Measurements from ENCODE around the gene SLC5A5.
"Not testable (repeated sequence)": the region's sequence is repeated elsewhere in the genome, so short reads cannot be mapped to it uniquely, and the experiment has no call there.

The SLC5A5 gene

DNA sequence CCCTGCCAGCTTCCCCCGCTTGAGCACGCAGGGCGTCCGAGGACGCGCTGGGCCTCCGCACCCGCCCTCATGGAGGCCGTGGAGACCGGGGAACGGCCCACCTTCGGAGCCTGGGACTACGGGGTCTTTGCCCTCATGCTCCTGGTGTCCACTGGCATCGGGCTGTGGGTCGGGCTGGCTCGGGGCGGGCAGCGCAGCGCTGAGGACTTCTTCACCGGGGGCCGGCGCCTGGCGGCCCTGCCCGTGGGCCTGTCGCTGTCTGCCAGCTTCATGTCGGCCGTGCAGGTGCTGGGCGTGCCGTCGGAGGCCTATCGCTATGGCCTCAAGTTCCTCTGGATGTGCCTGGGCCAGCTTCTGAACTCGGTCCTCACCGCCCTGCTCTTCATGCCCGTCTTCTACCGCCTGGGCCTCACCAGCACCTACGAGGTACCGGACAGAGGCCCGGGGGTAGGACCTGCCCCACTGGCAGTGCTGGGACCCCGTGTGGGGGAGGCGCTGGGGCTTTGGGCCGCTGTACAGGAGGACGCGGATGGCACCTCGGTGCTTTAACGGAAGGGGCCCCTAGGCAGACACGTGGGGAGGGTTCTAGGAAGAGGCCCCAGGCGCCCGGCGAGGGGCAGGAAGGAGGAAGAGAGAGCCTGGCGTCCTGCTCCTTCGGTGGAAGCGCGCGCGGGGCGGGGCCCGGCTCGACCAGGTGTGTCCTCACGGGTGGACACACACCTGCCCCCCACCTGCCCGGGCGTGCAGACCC is 681 bp downstream of the SLC5A5 start:
- DNase-seq: no peak

DNA sequence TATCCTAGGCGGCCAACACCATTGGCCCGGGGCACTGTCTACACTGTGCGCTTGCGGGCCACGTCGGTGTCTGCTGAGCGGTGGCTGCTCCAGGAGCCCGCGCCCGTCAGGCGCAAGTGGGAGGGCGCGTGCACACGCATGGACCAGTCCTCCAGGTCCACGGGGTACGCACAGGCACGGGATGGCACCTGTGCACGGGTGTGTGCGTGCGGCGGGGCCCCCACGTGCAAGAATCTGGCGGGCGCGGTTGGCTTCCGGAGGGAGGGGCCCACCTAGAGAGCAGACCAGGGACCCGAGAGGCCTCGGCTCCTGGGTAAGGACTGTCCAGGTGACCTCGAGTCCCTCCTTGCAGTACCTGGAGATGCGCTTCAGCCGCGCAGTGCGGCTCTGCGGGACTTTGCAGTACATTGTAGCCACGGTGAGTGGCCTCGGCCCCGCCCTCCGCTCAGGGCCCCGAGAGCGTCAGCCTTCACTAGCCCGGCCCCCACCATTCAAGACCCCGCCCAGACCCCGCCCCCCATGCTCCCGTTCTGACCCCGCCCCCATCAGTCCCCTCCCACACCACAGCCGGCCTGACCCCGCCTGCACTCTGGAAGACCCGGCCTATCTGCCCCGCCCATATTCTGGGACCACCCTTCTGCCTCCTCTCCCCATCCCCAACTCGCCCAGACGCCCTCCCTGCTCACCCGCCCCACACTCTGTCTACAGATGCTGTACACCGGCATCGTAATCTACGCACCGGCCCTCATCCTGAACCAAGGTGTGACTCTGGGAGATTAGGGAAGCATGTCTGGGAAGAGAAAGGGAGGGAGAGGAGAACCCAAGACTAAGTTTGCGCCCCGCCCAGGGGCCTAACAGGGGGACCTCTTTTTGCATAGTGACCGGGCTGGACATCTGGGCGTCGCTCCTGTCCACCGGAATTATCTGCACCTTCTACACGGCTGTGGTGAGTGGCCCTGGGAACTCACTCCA is 2.3 kb downstream of the SLC5A5 start:
- DNase-seq: peak; percentile 76

DNA sequence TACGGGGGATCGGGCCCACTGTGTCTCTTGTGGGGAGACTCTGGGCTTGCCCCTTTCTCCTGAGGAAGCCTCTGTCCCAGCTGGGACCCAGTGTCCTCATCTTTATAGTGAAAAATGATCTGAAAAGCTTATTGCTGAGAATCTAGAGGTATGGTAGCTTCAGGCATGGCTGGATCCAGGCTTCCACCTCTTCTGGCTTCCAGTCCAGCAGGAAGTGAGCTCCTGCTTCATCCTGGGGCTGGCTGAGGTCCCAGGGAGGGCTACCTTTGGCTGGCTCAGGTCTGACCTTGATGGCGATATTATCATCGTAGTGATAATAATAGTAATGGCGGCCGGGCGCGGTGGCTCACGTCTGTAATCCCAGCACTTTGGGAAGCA is 3.0 kb downstream of the SLC5A5 start:
- DNase-seq: no peak

DNA sequence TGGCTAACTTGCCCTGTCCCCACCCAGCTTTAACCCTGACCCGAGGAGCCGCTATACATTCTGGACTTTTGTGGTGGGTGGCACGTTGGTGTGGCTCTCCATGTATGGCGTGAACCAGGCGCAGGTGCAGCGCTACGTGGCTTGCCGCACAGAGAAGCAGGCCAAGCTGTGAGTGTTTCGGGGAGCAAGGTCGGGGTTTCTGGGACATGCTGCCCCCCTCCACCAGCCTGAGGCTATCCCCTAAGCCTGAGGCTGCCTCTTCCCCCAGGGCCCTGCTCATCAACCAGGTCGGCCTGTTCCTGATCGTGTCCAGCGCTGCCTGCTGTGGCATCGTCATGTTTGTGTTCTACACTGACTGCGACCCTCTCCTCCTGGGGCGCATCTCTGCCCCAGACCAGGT is 6.0 kb downstream of the SLC5A5 start:
- no peak for DNase-seq

DNA sequence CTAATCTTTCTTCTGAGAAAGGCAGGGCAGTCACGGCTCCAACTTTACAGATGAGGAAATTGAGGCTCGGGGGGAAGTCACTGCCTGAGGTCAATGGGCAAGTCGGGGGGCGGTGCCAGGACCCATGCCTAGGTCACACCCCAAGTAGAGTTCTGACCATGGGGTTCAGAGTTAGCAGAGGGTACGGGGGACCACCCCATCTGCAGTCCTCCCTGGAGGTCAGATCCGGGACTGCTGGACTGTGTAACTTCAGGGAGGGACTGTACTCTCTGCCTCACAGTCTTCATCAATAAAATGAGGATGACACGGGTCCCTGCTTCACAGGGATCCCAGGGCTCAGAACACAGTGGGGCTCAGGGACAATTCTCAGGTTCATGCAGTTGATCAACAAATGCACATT is 7.7 kb downstream of the SLC5A5 start:
- DNase-seq: no peak

DNA sequence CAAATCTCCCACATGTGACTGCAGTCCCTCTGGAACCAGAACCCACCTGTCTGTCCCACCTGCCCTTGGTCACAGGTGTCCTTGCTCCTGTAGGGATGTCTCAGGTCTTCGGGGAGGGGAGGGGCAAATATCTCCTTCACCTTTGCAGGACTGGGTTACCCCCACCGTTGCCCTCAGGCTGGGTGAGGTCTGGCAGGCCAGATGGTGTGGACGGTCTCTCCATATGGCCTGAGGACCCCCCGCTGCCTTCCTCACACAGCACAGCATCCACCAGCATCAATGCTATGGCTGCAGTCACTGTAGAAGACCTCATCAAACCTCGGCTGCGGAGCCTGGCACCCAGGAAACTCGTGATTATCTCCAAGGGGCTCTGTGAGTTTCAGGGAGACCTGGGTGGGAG is 10.0 kb downstream of the SLC5A5 start:
- DNase-seq: no peak

DNA sequence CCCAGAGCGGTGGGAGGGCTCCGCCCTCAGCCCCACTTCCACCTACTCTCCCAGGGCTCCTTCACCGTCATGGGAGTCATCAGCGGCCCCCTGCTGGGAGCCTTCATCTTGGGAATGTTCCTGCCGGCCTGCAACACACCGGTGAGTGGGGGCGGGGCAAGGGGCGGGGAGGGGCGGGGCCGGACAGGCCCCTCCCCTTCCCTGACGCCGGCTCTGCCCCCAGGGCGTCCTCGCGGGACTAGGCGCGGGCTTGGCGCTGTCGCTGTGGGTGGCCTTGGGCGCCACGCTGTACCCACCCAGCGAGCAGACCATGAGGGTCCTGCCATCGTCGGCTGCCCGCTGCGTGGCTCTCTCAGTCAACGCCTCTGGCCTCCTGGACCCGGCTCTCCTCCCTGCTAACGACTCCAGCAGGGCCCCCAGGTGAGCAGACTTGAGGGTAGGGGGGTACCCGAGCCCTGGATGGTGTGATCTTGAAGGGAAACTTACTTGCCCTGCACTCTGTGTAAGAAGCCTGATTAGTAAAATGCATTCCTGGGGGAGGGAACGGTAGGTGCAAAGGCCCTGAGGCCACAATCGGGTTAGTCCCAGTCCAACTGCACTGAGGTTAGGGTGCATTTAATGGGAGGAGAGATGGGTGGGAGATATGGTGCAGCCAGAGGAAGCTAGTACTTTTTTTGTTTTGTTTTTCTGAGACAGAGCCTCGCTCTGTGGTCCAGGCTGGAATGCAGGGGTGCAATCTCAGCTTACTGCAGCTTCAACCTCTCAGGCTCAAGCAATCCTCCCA is 12.1 kb downstream of the SLC5A5 start:
- DNase-seq: no peak

DNA sequence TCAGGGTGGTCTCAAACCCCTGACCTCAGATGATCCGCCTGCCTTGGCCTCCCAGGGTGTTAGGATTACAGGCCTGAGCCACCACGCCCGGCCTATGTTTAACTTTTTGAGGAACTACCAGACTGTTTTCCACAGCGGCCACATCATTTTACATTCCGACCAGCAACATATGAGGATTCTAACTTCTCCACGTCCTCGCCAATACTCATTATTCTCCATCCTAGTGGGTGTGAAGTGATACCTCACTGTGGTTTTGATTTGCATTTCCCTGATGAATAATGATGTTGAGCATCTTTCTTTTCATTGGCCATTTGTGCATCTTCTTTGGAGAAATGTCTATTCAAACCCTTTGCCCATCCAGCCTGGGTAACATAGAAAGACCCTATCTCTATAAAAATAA is 14.8 kb downstream of the SLC5A5 start:
- DNase-seq: no peak

DNA sequence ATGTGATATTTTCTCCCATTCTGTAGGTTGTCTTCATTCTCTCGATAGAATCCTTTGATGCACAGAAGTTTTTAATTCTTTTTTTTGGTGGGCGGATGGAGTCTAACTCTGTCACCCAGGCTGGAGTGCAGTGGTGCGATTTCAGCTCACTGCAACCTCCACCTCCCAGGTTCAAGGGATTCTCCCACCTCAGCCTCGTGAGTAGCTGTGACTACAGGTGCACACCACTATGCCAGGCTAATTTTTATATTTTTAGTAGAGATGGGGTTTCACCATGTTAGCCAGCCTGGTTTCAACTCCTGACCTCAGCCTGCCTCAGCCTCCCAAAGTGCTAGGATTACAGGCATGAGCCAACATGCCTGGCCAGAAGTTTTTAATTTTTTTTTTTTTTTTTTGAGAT is 15.5 kb downstream of the SLC5A5 start:
- DNase-seq: peak; percentile 45

DNA sequence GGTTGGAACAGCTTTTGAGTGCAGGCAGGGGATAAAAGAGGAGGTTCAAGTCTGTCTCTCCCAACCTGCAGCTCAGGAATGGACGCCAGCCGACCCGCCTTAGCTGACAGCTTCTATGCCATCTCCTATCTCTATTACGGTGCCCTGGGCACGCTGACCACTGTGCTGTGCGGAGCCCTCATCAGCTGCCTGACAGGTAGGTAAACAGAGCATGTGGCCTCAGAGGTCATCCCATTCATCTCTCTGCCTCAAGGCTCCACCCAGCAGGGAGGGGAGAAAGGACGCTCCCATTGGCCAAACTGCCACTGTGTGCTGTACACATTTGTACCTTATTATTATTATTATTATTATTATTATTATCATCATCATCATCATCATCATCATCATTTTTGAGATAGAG is 16.5 kb downstream of the SLC5A5 start:
- DNase-seq: no peak

DNA sequence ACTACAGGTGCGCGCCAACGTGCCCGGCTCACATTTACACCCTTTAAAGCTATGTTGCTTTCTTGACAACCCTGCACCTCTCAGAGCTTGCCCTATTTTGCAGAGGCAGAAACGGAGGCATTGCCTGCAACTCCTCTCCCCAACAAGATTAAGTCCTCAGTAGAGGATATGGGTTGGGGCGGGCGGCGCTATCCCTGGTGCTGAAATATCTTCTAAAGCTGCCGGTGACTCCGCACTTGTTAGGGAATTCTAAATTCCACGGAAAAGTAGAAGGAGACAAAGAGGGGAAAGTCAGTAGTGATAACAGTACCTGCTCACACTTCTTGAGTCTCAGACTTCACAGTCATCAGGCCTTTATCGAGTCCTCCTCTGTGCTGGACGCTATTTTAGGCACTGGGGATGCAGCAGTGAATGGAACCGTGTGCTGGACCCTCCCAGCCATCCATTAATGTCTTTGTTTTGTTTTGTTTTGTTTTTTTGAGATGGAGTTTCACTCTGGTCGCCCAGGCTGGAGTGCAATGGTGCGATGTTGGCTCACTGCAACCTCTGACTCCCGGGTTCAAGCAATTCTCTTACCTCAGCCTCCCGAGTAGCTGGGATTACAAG is 18.0 kb downstream of the SLC5A5 start:
- DNase-seq: no peak

DNA sequence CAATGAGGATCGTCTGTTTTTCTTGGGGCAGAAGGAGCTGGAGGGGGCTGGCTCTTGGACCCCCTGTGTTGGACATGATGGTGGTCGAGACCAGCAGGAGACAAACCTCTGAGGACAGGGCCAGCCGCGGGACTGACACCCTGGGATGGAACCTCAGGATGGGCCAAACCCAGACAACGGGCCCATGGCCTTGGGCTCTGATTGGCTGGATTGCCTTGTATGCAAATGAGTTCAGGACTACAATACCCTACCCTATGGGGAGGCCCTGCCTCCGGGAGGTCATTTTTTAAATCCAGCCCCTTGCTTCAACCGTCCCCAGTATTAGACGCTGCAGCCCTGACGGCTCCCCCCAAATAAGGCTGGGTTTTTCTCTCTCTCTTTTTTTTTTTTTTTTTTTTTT is 22.0 kb downstream of the SLC5A5 start:
- no peak for DNase-seq

DNA sequence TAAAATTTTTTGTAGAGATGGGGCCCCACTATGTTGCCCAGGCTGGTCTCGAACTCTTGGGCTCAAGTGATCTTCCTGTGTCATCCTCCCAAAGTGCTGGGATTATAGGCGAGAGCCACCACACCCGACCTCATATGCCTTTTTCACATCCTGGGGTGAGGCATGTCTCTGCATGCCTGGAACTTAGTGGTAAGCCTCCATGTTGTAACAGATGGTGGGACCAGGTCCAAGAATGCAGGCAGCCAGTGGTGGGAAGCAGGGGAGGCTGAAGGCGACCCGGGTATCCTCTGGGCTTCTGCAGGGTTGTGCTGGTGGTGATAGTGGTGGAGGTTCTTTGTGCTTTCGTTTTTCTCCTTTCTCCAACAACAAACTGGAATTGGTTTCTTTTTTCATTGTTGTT is 31.0 kb downstream of the SLC5A5 start:
- peak; percentile 94 for DNase-seq

DNA sequence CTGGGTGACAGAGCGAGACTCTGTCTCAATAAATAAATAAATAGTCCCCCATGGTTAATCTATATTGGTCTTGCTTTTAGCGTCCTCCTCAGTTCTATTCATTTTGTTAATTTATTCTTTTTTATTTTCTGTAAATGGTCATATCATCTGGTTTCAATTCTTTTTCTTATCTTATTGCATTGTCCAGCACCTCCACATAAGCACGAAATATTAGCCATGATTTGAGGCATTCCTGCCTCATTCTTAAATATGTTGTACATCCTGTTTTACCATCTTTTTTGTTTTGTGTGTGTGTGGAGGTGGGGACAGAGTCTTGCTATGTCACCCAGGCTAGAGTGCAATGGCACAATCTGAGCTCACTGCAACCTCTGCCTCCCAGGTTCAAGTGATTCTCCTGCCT is 36.5 kb downstream of the SLC5A5 start:
- no peak for DNase-seq

DNA sequence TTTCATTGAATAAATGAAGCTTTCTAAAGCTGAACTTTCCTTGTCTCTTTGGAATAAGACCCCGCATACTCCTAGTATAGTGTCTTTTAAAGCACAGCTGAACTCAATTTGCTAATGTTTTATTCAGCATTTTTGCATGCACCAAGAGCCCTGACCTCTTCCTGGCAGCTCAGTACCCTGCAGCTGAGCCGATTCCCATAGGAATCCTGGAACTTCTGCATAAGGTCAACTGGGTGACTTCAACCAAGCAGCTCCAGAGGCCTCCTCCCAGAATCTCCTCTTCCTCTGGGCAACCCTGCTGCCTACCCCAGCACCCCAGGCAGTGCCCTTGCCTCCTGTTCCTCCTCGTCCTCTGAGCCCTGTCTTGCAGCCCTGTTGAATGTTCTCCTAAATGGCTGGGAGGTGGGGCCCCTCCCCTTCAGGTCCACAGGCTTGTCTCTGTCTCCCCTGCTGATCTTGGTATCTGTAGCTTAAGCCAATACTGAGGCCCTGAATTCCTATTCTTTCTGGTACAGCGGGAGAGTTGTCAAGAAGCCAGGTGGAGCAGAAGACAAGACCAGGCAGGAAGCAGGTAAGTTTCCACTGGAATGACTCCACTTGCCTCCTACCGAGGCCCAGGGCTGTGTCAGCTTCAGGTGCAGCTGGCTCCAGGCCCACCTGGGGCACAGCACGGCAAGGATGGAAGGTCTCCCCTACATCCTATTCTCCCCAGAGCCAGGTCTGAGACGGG is 37.4 kb downstream of the SLC5A5 start:
- DNase-seq: peak; percentile 83

DNA sequence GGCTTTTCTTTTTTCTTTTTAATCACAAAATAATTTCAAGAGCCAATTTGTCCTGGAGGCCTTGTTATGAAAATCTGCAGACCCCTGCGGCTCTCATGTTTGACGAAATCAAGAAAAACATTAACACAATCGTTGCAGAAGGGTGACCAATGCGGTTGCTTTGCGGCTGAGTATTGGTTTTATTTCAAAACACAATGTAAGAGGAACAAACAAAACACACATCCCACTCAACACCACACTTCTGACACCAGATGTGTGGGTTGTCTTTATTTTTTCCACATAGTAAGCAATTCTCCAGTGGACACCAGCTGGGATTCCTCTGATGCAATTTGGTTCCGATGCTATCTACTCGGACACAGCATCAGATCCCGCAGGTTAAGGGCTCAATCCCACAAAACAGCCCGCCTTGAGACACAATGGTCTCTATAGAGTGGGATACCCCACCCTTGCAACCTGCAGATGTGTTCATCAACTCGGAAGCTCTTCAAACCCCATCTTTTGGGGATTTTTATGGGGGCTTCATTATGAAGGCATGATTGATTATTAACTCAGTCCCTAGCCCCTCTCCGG is 39.1 kb downstream of the SLC5A5 start:
- no peak for DNase-seq

DNA sequence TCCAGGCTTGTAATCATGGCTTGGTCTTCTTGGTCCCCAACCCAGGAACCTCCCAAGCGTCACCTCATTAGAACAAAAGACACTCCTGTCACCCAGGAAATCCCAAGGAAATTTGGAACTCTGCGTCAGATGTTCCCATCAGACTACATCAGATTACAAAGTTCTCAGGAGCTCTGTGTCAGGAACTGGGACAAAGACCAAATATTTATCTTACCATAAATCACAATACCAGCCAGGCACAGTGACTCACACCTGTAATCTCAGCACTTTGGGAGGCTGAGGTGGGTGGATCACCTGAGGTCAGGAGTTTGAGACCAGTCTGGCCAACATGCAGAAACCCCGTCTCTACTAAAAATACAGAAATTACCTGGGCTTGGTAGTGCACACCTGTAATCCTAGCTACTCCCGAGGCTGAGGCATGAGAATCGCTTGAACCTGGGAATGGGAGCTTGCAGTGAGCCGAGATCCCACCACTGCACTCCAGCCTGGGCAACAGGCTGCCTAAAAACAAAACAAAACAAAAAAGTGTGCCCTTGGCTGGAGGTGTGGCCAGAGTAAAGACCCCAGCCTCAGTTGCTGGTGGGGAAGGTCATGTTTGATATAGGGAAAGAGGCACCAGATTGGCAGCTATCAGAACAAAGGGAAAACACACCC is 44.3 kb downstream of the SLC5A5 start:
- no peak for DNase-seq

DNA sequence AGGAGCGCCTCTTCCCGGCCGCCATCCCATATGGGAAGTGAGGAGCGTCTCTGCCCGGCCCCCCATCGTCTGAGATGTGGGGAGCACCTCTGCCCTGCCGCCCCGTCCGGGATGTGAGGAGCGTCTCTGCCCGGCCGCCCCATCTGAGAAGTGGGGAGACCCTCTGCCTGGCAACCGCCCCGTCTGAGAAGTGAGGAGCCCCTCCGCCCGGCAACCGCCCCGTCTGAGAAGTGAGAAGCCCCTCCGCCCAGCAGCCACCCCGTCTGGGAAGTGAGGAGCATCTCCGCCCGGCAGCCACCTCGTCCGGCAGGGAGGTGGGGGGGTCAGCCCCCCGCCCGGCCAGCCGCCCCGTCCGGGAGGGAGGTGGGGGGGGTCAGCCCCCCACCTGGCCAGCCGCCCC is 46.4 kb downstream of the SLC5A5 start:
- DNase-seq: not testable (repeated sequence)

DNA sequence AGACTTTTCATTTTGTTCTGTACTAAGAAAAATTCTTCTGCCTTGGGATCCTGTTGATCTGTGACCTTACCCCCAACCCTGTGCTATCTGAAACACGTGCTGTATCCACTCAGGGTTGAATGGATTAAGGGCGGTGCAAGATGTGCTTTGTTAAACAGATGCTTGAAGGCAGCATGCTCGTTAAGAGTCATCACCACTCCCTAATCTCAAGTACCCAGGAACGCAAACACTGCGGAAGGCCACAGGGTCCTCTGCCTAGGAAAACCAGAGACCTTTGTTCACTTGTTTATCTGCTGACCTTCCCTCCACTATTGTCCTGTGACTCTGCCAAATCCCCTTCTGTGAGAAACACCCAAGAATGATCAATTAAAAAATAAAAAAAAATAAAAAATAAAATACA is 47.4 kb downstream of the SLC5A5 start:
- DNase-seq: not testable (repeated sequence)

DNA sequence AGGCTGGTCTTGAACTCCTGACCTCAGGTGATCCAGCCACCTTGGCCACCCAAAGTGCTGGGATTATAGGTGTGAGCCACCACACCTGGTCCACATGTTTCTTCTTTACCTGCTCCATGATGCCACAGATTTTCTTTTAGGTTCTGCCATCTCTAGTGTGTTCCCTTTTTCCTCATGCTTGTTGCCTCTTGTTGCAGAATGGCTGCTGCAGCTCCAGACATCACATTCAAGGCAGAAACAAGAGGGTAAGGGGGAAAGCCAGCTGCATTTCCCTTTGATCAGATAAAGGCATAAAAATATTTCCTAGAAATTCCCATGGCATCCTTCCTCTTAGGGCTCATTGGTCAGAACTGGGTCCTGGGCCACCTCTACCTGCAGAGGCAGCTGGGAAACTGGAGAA is 48.8 kb downstream of the SLC5A5 start:
- no peak for DNase-seq

DNA sequence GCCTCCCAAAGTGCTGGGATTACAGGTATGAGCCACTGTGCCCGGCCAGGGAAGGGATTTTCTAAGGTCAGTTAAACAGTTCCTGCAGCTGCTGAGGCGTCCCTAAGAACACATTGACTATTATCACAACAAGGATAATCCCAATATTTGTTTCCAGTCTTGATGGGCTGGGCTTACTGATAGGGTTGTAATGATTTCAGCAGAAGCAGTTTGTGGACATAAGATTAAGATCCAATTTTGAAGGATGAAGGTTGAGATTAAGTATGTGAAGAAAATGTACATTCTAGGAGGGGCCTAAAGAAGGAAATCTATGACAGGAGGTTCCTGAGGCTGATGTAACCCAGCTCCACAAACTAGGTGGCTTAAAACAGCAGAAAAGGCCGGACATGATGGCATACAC is 50.4 kb downstream of the SLC5A5 start:
- no peak for DNase-seq

Data from NCI-H2171 treated with DMSO at 0.1 percent for 48 hours (cell line).